ENCODE data around the gene CPHXL2.

The CPHXL2 gene

DNA sequence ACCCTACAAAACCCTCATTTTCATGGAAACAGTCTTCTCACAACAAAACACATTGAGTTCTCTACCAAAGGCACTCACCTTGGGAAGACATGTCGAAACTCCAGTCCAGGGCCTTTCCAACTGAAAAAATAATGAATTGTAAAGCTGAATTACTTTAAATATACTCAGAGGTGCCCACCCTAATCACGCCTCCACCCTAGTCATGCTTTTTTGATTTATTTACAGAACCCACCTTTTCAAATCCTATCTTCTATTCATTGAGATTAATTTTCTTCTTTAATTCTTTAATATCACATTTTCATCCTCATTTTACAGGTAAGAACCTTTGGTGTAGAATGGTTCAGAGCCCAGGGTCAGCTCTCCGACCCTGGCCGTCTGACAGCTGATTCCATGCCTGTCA, at the start of gene CPHXL2:
Gene CPHXL2 (minus strand): TSS at position 101 of the 400 bp plus-strand sequence. CDS start 10 bp downstream, at position 91.
- DNase-seq: no peak

DNA sequence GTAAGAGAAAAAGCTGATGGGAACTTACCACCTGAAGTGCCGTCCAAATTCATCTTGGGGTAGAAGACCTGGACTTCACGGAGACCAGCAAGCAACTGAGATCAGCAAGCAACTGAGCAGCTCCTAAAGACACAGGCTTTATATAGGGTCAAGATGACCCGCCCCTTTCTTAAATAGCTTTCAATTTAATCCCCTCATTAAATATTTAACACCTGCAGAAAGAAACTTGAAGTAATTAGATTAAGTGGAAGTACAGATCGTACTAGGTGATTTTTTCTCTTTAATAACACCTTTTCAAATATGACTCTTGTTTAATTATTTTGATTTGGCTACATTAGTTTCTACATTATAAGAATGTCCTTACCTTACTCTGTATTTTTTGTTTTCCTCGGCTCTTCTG, 49.6 kb upstream of the CPHXL2 start, which contains the start of gene CPHXL:
Gene CPHXL (minus strand): TSS at position 101 of the 400 bp plus-strand sequence. CDS start 48 bp downstream, at position 53.
- no peak for DNase-seq

DNA sequence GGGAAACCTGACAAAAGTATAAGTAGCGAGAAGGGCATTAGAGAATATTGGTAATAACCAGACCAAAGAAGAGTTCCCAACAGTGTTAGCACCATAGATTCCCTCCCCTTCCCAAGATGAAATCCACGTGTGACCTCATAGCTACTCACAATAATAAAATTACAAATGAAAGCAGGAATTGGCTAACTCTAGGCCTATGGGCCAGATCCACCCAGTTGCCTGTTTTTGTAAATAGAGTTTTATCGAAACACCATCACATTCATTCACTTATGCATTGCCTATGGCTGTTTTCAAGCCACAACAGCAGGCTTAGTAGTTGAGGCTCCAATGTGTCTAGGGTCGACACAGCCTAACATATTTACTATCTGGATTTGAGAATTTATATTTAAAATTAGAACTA, 41.6 kb upstream of the CPHXL2 start:
- no peak for DNase-seq

DNA sequence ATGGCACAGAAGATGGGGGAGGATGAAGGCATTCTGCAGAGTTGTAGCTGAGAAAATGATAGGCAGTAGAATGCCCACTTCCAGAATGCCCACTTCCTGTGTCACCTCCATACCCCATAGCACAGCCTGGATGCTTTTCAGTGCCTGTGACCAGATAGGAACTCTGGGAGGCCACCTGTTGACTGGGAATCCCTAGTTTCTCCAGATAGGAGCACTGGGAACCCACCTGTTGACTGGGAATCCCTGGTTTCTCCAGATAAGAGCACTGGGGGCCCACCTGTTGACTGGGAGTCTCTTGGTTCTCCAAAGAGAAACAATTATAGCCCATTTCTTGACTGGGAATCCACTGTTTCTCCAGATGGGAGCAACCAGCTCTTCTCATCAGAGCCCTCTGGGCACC, 37.9 kb upstream of the CPHXL2 start:
- DNase-seq: no peak

DNA sequence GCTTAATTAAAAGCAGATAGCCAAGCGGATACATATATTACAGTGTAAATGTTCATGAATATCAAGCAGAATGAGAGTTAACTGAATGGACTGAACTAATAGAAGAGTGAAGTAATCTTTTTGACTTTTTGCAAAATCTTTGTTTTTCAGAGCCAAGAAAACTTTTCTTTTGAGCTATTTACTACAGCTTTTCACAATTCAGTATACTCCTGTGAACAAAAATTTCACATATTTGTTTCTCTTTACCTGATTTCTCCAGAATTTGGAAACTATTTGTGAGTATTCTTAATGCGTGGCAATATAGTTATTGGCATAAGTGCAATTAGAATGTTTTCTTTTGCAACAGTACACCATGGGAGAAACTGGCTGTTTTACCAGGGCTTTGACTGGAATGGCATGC, 33.5 kb upstream of the CPHXL2 start:
- DNase-seq: no peak

DNA sequence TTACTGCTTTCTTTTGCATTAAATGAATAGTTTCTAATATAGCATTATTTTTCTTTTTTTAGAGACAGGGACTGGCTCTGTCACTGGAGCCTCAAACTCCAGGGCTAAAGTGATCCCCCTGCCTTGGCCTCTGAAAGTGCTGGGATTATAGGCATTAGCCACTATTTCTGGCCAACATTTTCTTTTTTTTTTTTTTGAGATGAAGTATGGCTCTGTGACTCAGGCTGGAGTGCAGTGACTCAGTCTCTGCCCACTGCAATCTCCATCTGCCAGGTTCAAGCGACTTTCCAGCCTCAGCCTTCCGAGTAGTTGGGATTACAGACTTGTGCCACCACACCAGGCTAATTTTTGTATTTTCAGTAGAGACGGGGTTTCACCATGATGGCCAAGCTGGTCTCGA, 26.5 kb upstream of the CPHXL2 start:
- no peak for DNase-seq

DNA sequence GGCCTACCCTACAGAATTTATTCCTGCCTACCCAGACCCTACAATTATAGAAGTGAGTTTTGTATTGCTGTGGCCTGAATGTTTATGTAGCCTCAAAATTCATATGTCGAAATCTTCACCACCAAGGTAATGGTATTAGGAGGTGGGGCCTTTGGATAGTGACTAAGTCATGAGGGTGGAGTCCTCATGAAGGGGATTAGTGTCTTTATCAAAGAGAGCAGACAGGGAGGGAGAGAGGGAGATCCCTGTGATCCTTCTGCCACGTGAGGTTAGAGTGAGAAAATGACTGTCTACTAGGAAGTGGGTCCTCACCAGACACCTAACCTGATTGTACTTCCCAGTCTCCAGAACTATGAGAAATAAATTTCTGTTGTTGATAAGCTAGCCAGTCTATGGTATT, 25.4 kb upstream of the CPHXL2 start:
- DNase-seq: no peak

DNA sequence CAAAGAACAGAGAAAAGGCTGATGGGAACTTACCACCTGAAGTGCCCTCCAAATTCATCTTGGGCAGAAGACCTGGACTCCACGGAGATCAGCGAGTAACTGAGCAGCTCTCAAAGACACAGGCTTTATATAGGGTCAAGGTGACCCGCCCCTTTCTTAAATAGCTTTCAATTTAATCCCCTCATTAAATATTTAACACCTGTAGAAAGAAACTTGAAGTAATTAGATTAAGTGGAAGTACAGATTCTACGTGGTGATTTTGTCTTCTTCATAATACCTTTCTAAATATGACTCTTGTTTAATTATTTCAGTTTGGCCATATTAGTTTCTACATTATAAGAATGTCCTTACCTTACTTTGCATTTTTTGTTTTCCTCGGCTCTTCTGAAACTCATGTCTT, 24.6 kb upstream of the CPHXL2 start, which contains the start of gene DUXB:
Gene DUXB (minus strand): TSS at position 101 of the 400 bp plus-strand sequence. CDS start 43 bp downstream, at position 58.
- no peak for DNase-seq

DNA sequence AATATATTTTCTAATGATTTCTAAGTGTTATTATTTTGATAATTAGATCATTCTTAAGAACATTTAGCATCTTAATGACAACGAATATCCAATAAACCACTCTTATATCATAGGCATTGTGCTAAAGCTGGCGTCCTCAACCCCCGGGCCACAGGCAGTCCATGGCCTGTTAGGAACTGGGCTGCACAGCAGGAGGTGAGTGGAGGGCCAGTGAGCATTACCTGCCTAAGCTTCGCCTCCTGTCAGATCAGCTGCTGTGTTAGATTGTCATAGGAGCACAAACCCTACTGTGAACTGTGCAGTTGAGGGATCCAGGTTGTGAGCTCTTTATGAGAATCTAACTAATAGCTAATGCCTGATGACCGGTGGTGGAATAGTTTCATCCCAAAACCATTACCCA, 20.8 kb upstream of the CPHXL2 start:
- DNase-seq: no peak

DNA sequence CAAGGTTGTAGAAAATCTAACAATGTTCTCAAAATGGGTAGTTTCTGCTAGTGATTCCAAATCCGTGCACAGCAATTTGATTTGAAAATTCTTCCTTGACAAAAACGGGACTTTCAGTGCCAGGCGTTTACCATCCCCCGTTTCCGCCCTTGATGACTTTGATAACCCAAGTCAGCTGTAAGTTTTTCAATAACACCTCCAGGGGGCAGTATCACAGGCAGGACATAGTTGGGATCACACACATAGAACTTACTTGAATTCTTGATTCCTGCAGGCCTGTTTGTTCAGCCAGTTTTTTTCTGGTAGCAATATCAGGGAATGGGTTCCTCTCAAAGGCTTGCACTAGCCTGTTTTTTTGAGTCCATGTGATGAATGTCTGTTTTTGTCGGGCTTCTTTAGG, 18.9 kb upstream of the CPHXL2 start:
- DNase-seq: no peak

DNA sequence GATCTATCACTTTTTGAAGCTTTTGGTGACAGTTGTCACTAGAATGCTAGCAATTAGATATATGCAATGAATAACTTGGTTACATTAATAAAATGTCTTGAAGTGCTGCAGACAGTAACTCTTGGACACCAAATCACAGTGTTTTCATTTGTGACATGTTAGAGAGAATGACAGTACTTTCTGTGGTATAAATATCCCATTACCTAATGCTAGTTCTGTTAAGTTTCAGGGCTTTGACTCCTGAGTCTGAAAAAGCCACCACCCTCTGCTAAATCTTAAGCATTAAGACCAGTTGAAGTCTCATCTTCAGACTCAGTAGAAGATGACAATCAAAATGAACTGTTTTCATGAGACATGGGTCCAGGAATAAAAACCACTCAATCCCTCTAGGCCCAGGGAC, 10.6 kb upstream of the CPHXL2 start:
- no peak for DNase-seq

DNA sequence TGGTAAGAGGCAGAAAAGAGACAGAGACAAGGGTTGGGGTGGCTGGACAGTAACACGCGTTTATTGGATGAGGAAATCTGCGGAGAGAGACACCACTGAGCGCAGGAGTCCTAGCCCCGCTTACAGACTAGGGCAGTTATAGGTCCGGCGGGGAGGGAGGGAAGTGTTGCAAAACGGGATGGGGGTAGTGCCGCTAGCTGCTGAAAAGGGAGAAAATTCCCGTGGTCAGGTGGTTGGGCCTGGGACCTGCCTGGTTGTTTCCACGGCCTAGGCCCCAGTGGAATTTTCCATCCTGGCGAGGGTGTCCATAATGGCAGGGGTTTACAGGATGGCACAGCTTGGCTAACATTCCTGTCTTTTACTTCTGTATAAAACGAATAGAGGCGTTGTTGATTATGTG, 5.5 kb upstream of the CPHXL2 start:
- DNase-seq: no peak

DNA sequence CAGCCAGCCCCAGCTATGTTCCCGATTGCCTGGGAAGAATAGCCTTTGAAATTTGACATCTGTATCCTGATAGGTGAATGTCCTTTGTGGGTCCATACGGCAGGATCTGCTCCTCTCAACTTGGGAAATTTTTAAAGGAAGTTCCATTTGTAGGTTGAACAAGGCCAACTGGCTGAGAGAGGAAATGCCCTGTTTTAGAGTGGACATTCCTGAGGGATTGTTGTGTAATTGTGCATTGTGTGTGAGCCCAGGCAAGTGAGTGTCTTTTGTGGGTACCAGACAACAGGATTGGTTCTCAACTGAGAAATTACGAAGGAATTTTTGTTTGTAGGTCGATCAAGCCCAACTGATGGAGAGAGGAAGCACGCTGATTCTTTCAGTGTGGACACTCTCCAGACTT, 2.6 kb upstream of the CPHXL2 start:
- no peak for DNase-seq

DNA sequence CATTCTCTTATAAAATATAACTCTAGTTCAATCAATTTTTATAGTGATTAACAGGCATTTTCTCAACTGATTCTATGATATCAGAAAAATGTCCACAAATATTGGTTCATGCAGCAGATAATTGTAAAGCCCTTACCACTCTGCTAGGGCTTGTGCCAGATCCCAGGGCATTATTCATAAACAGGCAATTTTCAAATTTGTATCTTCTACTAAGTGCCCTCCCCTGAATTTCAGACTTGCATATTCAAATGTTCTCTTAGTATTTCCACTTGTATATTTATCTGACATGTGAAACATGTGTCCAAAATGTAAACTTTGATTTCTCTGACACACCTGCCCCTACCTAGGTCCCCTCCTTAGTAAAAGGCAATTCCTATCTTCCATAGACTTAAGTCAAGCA, 9.3 kb downstream of the CPHXL2 start:
- DNase-seq: no peak

DNA sequence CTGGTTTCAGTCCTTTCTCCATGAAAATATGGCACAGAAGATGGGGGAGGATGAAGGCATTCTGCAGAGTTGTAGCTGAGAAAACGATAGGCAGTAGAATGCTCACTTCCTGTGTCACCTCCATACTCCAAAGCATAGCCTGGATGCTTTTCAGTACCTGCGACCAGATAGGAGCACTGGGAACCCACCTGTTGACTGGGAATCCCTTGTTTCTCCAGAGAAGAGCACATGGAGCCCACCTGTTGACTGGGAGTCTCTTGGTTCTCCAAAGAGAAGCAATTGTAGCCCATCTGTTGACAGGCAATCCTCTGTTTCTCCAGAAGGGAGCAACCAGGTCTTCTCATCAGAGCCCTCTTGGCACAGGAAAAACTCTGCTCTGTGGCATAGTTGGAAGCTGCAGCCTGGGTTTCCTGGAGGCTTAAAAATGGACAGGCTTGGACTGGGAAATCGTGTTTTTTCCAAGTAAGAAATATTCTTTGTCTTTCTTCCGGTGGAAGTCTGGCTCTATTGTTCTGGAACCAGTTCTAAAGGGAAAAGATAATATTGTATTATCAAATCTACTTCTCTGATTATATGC, 16.0 kb downstream of the CPHXL2 start:
- DNase-seq: no peak

DNA sequence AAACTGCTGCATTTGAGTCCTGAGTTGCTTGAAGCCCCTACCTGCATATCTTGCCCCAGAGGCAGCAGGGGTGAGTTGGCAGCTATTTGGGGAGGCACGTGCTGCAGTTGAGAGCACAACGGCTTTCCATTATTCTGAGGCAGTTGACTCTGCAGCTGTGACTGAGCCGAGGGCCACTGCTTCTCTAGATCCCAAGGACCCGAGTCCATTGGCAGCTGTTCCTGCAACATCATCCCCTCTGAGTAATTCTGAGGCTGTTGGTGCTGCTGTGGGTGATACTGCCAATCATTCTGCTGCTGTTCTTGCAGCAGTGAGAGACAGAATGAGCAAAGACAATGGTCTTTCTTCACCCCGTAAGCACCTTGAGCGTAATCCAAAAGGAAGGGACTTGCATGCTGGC, 16.5 kb downstream of the CPHXL2 start:
- DNase-seq: no peak

DNA sequence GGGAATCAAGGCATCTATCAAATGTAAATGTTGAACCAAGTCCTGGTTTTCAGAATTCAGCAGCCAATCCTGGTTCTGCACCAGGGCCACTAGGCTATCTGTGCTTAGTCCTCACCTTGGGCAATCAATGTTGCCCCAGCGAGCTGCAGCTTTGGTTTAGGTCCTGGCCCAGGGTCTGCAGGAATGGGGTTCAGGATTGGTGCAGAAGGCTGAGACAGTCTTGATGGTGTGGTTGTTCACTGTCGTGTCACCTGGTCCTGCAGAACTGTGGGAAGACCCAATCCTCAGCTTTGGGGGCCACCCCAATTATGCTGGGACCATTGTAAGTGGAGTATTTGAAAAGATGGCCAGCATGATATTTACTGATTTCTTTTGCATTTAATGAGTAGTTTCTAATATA, 18.6 kb downstream of the CPHXL2 start:
- DNase-seq: no peak

DNA sequence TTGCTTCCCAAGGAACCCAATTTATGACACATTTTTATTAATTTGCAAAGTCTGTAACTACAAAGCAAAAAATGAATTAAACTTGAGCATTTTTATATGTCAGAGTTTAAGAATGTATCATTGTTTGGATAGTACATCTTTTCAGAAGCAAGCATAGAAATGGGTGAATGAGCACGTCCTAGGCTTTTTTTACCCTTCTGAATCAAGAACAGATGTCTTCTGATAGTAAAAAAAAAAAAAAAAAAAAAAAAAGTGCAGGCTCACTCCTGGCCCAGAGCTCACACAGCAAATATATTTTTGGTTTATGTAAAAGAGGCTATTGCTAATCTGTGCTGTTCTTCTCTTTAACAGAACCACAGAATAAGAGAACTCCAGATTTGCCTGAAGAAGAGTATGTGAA, 22.9 kb downstream of the CPHXL2 start:
- DNase-seq: no peak

DNA sequence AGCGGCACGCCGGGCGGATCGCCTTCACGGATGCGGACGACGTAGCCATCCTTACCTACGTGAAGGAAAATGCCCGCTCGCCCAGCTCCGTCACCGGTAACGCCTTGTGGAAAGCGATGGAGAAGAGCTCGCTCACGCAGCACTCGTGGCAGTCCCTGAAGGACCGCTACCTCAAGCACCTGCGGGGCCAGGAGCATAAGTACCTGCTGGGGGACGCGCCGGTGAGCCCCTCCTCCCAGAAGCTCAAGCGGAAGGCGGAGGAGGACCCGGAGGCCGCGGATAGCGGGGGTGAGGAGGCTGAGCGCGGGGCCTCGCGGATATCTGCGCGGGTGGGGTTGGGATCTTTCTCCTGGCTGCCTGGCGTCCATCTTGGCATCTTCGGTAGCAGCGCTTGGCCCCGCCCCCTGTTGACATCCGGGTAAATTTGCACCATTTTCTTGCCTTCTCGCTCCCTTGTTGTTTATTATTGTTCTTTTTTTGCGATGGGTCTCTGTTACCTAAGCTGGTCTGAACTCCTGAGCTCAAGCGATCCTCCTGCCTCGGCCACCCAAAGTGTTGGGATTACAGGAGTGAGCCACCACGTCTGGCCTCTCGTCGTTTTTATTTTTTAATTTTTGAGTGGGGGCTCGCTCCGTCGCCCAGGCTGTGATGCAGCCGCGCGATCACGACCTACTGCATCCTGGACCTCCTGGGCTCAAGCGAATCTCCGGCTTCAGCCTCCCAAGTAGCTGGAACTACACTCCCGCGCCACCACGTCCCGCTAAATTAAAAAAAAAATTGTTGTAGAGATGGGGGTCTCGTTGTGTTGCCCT, 28.3 kb downstream of the CPHXL2 start:
- DNase-seq: peak; percentile 36

DNA sequence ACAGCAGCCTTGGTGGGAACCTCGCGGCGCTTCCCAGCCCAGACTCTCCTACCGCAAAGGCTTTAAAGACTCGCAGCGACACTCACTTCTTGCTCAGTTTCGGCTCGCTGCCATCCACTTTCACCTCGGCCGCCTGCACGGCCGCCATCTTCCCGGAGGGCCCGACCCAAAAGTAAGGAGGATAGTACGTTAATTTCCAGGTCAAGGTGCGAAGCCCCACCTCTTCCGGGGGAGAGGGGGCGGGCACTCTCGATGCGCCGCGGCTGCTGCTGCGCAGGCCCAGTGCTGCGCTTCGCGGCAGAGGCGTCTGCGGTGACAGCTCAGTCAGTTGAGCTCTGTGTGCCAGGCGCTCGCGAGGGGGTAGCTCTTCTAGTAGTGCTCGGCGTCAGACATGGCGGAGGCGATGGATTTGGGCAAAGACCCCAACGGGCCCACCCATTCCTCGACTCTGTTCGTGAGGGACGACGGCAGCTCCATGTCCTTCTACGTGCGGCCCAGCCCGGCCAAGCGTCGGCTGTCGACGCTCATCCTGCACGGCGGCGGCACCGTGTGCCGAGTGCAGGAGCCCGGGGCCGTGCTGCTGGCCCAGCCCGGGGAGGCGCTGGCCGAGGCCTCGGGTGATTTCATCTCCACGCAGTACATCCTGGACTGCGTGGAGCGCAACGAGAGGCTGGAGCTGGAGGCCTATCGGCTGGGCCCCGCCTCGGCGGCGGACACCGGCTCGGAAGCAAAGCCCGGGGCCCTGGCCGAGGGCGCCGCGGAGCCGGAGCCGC, 29.1 kb downstream of the CPHXL2 start, which contains the start of the genes KARS1 and TERF2IP:
Gene KARS1 (minus strand): TSS at position 174 of the 773 bp plus-strand sequence. CDS start 26 bp downstream, at position 148.
Gene TERF2IP (plus strand): TSS at position 282 of the 773 bp plus-strand sequence. CDS start 110 bp downstream, at position 392.
- DNase-seq: peak; percentile 71

DNA sequence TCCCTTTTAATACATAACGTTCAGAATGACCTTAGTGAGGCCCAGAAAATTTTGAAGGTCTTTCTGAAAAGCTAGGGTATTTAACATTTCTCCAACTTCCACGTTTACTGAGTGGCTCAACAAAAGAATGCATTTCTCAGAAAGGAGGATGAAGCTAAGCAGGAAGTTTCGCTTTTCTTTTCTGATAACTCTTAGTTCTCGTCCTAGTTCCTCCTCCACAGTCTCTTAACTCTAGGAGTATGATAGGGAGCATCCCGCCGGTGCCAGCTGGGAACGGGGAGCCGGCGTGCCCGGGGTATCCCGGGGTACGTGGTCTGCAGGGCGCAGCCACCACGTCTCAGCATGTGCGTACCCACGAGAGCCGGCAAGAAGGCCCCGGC, 29.7 kb downstream of the CPHXL2 start:
- no peak for DNase-seq

DNA sequence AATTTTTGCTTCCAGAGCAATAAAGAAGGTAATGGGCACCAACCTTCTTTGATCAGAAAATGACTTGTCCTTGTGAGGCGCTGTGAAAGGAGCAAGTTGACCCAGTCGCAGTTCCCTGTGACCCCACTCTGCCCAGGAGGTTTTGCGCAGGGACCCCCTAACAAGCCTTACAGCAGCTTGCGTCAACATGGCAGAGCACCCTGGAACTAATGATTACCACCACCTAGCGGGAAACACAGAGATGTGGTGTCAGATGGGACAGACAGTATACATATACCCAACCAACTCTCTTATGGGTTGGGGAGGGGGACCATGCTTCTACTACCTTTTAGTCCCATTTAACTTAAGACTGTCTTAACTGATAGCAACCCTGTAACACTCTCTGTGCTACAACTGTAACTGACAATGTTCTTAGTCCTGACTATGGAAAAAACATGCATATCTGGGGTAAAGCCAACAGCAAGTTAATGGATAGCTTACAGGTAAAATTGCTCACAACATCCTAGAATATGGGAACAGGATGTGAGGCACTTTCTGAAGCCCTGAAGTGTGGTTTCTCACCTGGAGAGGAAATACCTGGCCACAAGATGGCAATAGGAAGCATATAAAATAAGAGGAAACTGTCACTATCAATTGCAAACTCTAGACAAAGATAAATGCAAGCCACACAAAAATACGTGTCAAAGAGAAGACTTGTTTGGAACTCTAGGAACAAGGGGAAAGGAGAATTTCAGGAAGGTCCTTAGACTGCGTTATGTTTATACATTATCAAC, 32.4 kb downstream of the CPHXL2 start:
- DNase-seq: no peak

DNA sequence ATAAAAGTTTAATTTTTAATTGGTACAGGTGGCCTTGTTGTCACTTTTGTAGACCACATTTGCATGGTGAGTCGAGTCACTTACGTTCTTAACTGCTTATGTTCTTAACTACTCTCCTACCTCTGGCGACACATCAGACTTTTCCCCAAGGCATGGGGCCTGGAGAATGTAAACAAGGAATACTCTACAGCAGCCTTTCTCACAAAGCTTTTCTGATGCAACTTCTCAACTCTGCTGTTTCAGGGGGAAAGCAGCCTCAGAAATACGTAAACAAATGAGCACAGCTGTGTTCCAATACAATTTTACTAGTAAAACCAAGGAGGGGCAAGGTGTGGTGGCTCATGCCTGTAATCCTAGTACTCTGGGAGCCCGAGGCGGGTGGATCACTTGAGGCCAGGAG, 36.2 kb downstream of the CPHXL2 start:
- no peak for DNase-seq

All from NCI-H774 (cell line).